GM19372 (cell line): ENCODE results near the gene AFF1.
"Not testable (repeated sequence)": the region's sequence is repeated elsewhere in the genome, so short reads cannot be mapped to it uniquely, and the experiment has no call there.

Source experiments
- ATAC-seq: cut with Tn5 transposase; IDR thresholded peaks from one replicate; pipeline ENCODE4 v1.9.1; 2021; ENCODE audit warnings: mild to moderate bottlenecking, low read depth, moderate library complexity; ENCODE audit not compliant: unreplicated experiment

Gene AFF1

GRCh38 chr4:87007528-87008446 lies 73.0 kb downstream of the AFF1 start:
- no peak for ATAC-seq

- ATAC-seq: no peak
These were observed 74.4 kb downstream of the AFF1 start for GRCh38 chr4:87009095-87009648.

- no peak for ATAC-seq
These were observed 75.4 kb downstream of the AFF1 start for GRCh38 chr4:87010192-87010591.

GRCh38 chr4:87011340-87012034 lies 76.7 kb downstream of the AFF1 start:
- ATAC-seq: no peak

- ATAC-seq: peak; percentile 69
These were observed 77.6 kb downstream of the AFF1 start for GRCh38 chr4:87012265-87012953.

- not testable (repeated sequence) for ATAC-seq
These were observed 78.1 kb downstream of the AFF1 start for GRCh38 chr4:87012954-87013308.

GRCh38 chr4:87014284-87014782 lies 79.5 kb downstream of the AFF1 start:
- no peak for ATAC-seq

- ATAC-seq: no peak
These were observed 80.6 kb downstream of the AFF1 start for GRCh38 chr4:87015416-87015815.

- ATAC-seq: no peak
These were observed 83.0 kb downstream of the AFF1 start for GRCh38 chr4:87017580-87018342.

- ATAC-seq: no peak
These were observed 83.9 kb downstream of the AFF1 start for GRCh38 chr4:87018753-87019152.

- no peak for ATAC-seq
These were observed 84.5 kb downstream of the AFF1 start for GRCh38 chr4:87019246-87019791.

GRCh38 chr4:87019898-87020297 lies 85.1 kb downstream of the AFF1 start:
- ATAC-seq: no peak

GRCh38 chr4:87024201-87024600 lies 89.4 kb downstream of the AFF1 start:
- no peak for ATAC-seq

GRCh38 chr4:87025023-87025613 lies 90.3 kb downstream of the AFF1 start:
- no peak for ATAC-seq

- peak; percentile 64 for ATAC-seq
These were observed 90.8 kb downstream of the AFF1 start for GRCh38 chr4:87025614-87026041.

GRCh38 chr4:87026800-87027495 lies 92.1 kb downstream of the AFF1 start:
- peak; percentile 80 for ATAC-seq

GRCh38 chr4:87029356-87029755 lies 94.5 kb downstream of the AFF1 start:
- no peak for ATAC-seq

- no peak for ATAC-seq
These were observed 95.3 kb downstream of the AFF1 start for GRCh38 chr4:87030124-87030523.
